GM18873 (cell line): Measurements from ENCODE around the gene GPRIN3.

Experiments used
- ATAC-seq: cut with Tn5 transposase; IDR thresholded peaks from one replicate; pipeline ENCODE4 v1.9.1; 2021; ENCODE audit warnings: mild to moderate bottlenecking, moderate library complexity, moderate number of reproducible peaks; ENCODE audit not compliant: unreplicated experiment, low FRiP score

GPRIN3 gene

DNA sequence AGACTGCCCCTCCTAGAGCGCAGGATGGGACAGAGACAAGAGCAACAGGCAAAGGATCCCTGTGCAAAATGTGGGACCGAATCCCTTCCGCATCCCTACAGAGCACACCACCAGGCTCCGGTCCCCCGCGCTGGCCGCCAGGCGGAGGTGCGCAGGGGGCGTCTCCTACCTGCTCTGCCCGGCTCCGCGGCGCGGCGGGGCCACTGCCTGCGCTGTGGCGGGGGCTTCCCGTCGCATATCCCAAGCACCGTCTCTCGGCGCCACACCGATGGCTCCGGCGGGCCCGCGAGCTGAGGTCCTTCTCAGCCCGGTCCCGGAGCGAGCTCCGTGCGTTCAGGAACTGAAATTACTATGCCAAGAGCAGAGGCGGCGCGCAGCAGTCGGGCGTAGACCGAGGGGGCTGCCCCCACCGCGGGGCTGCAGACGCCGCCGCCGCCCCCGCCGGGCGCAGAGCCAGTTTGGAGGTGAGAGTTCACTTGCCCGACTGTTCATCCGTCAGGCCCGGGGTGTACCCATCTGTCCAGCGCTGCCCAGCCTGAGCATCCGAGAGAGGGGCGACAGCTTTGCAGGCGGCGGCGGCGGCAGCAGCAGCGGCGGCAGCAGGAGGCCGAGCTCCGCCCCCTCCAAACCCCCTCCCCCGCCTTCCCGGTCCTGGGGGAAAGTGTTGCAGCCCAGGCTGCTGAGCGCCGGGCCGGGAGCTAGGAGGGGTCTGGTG lies at the start of gene GPRIN3:
Gene GPRIN3, minus strand, starts transcription at position 355 of the 715 bp plus-strand sequence. CDS start 57,690 bp downstream, outside the sequence.
- ATAC-seq = peak; percentile 59

- ATAC-seq = no peak
These were observed 49.7 kb upstream of the GPRIN3 start for GRCh38 chr4:89357340-89357739.

DNA sequence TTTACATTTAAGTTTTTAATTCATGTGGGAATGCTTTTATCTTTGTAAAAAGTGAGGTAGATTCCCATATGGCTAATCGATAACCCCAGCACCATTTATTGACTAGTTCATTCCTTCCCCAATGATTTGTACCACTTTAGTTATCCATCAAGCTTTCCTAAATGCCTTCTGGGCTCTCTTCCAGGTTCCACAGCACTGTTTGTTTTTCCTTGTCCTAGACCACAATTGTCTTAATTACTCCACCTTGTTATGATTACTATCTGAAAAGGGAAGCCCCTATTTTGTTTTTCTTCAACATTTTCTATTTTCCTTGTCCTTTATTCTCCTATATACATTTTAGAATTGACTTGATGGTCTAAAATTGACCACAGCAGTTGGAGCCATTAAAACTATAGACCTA lies 48.5 kb upstream of the GPRIN3 start:
- no peak for ATAC-seq

DNA sequence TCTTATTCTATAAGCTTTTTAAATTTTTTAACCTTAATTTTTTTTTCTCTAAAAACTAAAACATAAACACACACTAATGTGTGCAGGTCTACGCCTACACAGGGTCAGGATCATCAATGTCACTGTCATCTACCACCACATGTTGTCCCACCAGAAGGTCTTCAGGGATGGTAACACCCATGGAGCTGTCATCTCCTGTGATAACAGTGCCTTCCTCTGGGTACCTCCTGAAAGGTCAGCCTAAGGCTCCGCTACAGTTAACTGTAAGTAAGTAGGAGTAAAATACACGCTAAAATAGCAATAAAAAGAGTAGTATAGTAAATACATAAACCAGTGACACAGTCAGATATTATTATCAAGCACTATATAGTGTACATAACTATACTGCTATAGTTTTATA lies 45.9 kb upstream of the GPRIN3 start:
- ATAC-seq = no peak

GRCh38 chr4:89352541-89352940 lies 44.9 kb upstream of the GPRIN3 start:
- ATAC-seq = no peak

- ATAC-seq = no peak
These were observed 43.6 kb upstream of the GPRIN3 start for GRCh38 chr4:89351201-89351600.

DNA sequence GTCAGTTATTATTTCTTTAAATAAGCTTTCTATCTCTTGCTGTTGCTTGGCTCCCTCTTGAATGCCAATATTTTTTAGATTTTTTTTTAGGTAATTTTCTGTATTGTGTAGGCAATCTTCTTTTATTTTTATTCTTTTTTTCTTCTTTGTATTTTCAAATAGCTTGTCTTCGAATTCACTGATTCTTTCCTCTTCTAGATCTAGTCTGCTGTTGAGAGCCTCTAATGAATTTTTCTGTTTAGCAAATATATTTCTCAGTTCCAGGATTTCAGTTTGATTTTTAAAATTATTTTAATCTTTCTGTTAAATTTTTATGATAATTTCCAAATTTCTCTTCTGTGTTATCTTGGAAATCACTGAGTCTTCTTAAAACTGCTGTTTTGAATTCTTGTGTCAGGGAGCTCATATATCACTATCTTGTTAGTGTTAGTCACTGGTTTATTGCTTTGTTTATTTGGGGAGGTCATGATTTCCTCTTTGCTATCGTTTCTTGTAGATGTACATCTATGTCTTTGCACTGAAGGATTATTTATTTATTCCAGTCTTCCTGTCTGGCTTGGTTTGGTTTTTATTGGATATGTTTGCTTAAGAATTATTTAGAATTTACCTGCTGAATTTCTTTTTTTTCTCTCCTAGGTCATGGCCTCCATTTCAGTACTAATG lies 39.9 kb upstream of the GPRIN3 start:
- ATAC-seq = no peak

GRCh38 chr4:89344571-89344970 lies 37.0 kb upstream of the GPRIN3 start:
- ATAC-seq = no peak

DNA sequence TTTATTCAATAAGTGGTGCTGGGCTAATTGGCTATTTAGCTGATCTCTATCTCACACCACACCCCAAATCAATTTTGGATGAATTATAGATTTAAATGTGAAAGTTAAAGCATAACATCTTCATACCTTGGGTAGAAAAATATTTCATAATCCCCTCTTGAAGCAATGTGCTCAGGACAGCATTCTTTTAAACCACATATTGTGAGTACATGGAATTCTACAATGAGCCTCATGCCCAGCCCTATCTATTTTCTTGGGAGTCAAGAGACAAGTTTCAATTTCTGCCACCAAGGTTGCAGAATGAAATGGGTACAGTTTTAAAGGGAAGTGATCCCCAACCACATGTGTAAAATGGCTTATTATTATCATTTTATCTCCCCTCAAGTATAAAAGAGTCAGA lies 30.6 kb upstream of the GPRIN3 start:
- ATAC-seq = no peak

GRCh38 chr4:89337681-89338080 lies 30.1 kb upstream of the GPRIN3 start:
- no peak for ATAC-seq

- no peak for ATAC-seq
These were observed 29.3 kb upstream of the GPRIN3 start for GRCh38 chr4:89336818-89337420.

- no peak for ATAC-seq
These were observed 27.2 kb upstream of the GPRIN3 start for GRCh38 chr4:89334830-89335229.

- ATAC-seq = no peak
These were observed 26.7 kb upstream of the GPRIN3 start for GRCh38 chr4:89334311-89334710.

DNA sequence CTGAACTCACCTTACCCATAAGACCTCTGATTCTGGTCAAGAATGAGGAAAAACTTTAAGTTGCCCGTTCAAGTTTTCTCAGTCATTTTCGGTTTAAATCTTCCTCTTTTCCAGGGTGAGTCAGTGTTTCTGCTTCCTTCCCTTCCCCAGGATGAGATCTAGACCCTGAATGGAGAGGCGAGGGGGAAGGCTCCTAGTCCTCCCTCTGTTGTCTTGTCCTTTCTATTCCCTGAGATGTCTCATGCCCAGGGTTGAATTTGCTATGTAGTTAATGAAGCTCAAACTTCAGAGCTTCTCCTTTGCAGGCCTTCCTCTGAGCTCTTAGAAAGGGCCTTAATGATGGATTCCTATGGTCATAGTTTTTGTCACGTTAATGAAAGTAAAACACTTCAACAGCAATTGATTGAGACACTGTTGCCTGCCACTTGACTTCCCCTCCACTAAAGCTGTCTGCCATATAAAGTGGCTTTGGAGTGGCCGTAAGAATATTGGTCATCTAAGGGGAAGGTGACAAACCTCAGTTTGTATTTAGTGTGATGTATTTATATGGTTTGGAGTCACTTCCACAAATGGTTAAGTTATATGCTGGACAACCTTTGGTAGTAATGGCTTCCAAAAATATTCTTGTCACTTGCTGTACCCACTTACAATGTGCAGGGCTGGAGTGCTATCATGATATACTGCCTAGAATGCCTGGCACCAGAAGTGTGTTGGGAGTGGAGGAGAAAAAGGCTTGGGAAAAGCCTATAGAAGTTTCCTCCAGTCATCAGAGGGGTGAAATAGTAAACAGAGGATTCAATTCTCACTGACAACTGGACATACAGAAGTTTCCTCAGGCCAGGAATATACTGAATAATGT lies 24.3 kb upstream of the GPRIN3 start:
- ATAC-seq = no peak

- no peak for ATAC-seq
These were observed 23.6 kb upstream of the GPRIN3 start for GRCh38 chr4:89331197-89331596.

DNA sequence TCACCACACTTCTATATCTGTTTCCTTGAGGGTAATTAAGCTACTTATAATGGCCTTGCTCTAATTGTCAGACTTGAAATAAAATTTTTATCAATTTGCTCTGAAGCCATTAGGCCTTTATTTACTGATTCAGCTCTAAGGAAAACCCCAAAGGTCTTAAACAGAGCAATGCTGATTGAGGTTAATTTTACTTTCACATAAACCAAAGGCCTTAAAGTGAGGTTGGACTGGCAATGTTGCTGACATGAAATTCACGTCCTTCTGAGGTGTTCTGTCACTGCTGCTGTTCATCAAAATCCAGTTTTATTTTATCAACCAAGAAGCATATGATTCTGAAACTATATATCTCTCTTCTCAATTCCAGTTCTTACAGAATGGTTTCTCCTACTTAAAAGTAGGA lies 21.7 kb upstream of the GPRIN3 start:
- no peak for ATAC-seq

- peak; percentile 88 for ATAC-seq
These were observed 17.1 kb upstream of the GPRIN3 start for GRCh38 chr4:89324671-89325070.

DNA sequence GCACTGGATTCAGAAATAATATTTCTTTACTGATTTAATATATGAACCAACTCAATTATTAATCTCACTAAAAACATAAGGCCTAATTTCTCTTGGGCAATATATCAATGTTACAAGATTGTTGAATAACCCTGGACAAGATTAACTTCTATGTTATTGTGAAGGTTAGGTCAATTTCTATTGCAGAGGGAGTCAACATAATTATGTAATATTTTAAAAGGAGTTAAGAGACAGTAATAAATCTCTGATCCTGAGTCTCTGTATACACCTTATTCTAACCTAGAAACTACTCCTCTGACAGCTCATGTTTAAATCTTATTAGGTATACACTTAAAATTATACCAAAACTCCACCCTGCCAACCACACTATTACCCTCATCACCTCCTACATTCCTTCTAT lies 15.1 kb upstream of the GPRIN3 start:
- ATAC-seq = no peak

- no peak for ATAC-seq
These were observed 12.2 kb upstream of the GPRIN3 start for GRCh38 chr4:89319756-89320155.

- no peak for ATAC-seq
These were observed 9.3 kb upstream of the GPRIN3 start for GRCh38 chr4:89316931-89317366.

DNA sequence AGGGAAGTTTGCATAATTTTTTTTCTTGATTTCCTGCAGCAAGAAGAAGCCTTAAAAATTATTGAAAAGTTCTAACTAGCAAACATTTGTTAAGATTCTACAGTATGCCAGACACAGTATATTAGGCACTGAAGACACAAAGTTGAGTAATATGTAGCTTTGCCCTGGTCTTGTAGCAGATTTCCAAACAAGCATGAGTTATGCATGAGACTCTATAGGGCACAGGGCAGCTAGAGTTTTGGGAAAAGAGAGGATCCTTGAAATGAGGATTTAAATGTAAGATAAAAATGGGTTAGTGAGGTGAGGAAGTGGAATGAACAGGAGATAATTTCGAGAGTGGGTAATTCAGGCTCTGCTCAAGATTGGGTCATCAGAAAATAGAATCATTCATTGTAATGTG lies 8.6 kb upstream of the GPRIN3 start:
- ATAC-seq = no peak
